AG04449 (cell line): ENCODE data around the gene SETD2.
A peak's percentile ranks its signal among the peaks of the same experiment; 100 is the strongest.
"Not testable (repeated sequence)": the region's sequence is repeated elsewhere in the genome, so short reads cannot be mapped to it uniquely, and the experiment has no call there.

Source experiments
- CTCF ChIA-PET: fragments of 350-600 bp; formaldehyde crosslinking; extraction: SDS; loops from one replicate; lab custom pipeline; 2021; ENCODE audit warnings: antibody characterized with exemption; lab: Yijun Ruan, JAX
- POLR2A ChIA-PET: fragments of 400-600, 350-600 bp; formaldehyde crosslinking; extraction: SDS; loops from one replicate; lab custom pipeline; 2020; ENCODE audit warnings: antibody characterized with exemption, inconsistent platforms; lab: Yijun Ruan, JAX
- DNase-seq: peaks from one replicate; pipeline ENCODE4 v3.0.0-alpha.2; 2010; ENCODE audit warnings: low read depth, low spot score
- H3K4me3 ChIP-seq: 2 replicates; pipeline ENCODE4 v1.5.1; 2011; ENCODE audit warnings: low read depth, mild to moderate bottlenecking, control low read depth, low read length
- TF ChIP-seq, protein P1 (sequence below): IDR thresholded peaks from one replicate; pipeline ENCODE4 v1.5.1; 2011; ENCODE audit warnings: mild to moderate bottlenecking, moderate library complexity, low read length, control low read depth, inconsistent platforms; ENCODE audit not compliant: insufficient read depth; ENCODE audit errors: missing control alignments

The SETD2 gene

DNA sequence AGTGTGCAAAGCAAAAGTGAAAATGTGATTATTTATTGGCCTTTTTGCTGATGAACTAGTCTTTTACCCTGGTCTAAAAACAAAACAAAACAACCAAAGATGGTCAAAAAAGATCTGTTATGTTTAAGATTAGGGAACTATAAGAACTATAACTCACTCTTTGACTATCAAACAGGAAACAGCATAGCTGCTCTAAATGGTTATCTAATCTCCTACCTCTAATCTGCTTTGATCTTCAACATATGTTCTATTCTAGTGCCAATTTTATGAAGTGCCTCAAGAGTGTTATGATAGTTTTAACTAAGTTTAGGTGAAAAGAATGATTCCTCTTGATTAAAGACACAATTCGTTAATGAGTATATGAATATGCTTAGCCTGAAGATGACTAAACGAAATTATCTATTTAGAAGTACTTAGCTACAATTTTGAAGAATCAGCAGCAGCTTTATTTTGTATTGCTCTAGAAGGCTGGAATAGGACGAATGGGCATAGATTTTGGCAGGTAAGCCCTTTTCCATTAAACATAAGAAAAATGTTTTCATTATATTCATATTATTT lies 46.0 kb downstream of the SETD2 start:
- ChIA-PET CTCF (interaction anchor here (1.0 to 1.7 kb wide), 2 partner anchors 9 to 44 kb away, joined by 3 to 5 read pairs; no protein-coding TSS in a partner anchor), POLR2A (interaction anchor here (1.1 kb wide), 1 partner anchor 9 kb away, joined by 3 read pairs; no protein-coding TSS in a partner anchor)
- DNase-seq, result no peak
- TF ChIP-seq, protein P1, sequence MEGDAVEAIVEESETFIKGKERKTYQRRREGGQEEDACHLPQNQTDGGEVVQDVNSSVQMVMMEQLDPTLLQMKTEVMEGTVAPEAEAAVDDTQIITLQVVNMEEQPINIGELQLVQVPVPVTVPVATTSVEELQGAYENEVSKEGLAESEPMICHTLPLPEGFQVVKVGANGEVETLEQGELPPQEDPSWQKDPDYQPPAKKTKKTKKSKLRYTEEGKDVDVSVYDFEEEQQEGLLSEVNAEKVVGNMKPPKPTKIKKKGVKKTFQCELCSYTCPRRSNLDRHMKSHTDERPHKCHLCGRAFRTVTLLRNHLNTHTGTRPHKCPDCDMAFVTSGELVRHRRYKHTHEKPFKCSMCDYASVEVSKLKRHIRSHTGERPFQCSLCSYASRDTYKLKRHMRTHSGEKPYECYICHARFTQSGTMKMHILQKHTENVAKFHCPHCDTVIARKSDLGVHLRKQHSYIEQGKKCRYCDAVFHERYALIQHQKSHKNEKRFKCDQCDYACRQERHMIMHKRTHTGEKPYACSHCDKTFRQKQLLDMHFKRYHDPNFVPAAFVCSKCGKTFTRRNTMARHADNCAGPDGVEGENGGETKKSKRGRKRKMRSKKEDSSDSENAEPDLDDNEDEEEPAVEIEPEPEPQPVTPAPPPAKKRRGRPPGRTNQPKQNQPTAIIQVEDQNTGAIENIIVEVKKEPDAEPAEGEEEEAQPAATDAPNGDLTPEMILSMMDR, result no peak
- no peak overlapping the region for H3K4me3 ChIP-seq

DNA sequence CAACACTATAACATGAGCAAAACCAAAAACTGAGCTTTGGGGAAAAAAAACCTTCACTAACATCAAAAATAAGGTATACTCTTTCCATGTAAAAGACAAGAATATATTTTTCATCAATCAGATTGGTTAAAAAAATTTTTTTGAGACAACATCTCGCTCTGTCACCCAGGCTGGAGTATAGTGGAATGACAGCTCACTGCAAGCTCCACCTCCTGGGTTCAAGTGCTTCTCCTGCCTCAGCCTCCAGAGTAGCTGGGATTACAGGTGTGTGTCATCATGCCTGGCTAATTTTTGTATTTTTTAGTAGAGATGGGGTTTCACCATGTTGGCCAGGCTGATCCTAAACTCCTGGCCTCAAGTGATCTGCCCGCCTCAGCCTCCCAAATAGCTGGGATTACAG lies 48.4 kb downstream of the SETD2 start:
- CTCF ChIA-PET, result interaction anchor here (0.9 to 1.7 kb wide), 2 partner anchors 20 to 26 kb away, joined by 3 to 6 read pairs; no protein-coding TSS in a partner anchor

DNA sequence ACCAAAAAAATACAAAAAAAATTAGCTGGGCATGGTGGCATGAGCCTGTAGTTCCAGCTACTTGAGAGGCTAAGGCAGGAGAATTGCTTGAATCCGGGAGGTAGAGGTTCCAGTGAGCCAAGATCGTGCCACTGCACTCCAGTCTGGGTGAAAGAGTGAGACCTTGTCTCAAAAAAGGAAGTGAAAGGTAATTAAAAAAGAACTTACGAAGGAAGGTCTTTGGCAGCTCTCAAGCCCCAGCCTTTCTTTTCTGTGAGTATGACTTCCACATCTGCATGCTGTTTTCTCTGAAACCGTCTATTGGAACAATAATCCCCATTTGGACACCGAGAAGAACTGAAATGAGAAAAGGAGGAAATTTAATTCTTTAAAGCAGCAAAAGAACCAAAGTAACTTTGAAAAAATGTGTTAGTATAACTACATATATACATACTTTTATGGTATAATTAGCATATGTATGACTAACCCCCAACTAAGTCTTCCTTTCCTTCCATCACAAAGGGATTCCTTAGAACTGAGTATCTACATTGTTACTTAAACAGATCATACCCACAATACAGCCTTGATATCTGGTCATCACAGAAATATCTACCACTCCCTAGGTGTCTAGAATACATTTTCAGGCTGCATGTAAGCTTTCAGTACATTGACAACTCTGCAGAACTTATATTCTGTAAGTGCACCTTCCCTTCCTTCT lies 50.1 kb downstream of the SETD2 start:
- CTCF ChIA-PET, result interaction anchor here (1.1 kb wide), 1 partner anchor 45 kb away, joined by 4 read pairs; no protein-coding TSS in a partner anchor
- TF ChIP-seq, protein P1, result no peak
- POLR2A ChIA-PET, result interaction anchor here (1.1 kb wide), 1 partner anchor 51 kb away, joined by 7 read pairs; the partner anchor contains the start of gene SETD2
- peak; percentile 64 for DNase-seq
- H3K4me3 ChIP-seq, result peak overlapping the region; percentile 23

More for the DNA sequence above, 48.4 kb downstream of the SETD2 start:
- POLR2A ChIA-PET, H3K4me3 ChIP-seq, DNase-seq: not testable (repeated sequence)

DNA sequence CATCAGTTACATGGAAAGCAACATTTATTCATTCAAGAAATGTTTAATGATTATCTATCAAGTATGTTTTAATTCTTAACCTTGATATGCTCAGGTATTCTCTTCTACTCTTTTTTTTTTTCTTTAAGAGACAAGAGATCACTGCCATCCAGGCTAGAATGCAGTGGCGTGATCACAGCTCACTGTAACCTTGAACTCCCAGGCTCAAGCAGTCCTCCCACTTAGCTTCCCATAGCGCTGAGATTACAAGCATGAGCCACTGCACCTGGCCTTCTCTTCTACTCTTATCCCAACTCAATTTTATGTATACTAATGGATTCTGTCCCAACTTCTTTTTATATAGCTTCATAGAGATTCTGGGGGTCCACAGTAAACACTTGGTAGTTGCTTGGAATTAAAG lies 50.9 kb downstream of the SETD2 start:
- TF ChIP-seq, protein P1, result no peak
- POLR2A ChIA-PET, result interaction anchor here (1.1 kb wide), 1 partner anchor 51 kb away, joined by 7 read pairs; the partner anchor contains the start of gene SETD2
- no peak overlapping the region for H3K4me3 ChIP-seq
- CTCF ChIA-PET, result interaction anchor here (1.1 kb wide), 1 partner anchor 46 kb away, joined by 4 read pairs; no protein-coding TSS in a partner anchor
- no peak for DNase-seq

DNA sequence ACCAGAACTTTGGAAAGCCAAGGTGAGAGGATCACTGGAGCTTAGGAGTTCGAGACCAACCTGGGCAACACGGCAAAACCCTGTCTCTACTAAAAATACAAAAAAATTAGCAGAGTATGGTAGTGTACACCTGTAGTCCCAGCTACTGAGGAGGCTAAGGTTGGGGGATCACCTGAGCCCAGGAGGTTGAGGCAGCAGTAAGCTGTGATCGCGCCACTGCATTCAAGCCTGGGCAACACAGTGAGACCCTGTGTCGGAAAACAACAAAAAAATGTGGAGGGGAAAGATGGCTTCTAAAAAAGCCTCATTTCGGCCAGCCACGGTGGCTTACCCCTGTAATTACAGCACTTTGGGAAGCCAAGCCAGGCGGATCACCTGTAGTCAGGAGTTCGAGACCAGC lies 54.5 kb downstream of the SETD2 start:
- no peak for DNase-seq
- ChIA-PET CTCF (interaction anchor here (0.9 kb wide), 1 partner anchor 12 kb away, joined by 3 read pairs; no protein-coding TSS in a partner anchor), POLR2A (no interaction called here)
- H3K4me3 ChIP-seq, result no peak overlapping the region
- TF ChIP-seq, protein P1, result no peak

DNA sequence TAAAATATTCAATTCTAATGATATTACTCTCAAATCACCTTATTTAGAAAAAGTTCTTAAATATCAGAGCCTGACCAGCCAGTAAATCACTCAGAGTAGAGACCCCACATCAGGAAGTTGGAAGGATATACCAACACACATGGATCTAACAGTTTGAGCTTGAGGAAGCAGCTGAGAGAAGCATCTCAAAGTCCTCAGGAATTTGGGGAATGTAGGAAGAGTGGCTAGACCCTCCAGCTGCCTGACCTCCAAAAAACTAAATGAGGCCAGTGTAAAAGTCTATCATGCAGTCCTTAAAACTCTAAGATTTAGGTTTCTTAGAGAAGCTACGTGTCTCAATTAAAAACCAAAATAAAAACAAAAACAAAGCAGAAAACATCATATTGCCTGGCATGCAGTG lies 55.4 kb downstream of the SETD2 start:
- ChIA-PET CTCF (interaction anchor here (0.9 to 1.4 kb wide), 4 partner anchors 9 to 217 kb away, joined by 3 to 5 read pairs (median 4); no protein-coding TSS in a partner anchor), POLR2A (interaction anchor here (0.5 kb wide), 1 partner anchor 9 kb away, joined by 3 read pairs; no protein-coding TSS in a partner anchor)
- no peak overlapping the region for H3K4me3 ChIP-seq
- TF ChIP-seq, protein P1, result no peak
- no peak for DNase-seq
